PFSK-1 (cell line): ENCODE results near the gene KCNN2.

Source experiments
- FOXP2 ChIP-seq: optimal IDR thresholded peaks from 2 replicates; pipeline ENCODE3; 2011; ENCODE audit warnings: borderline replicate concordance, control low read depth, inconsistent platforms; ENCODE audit not compliant: insufficient read depth; ENCODE audit errors: extremely low read length, extremely low read depth
- POLR2AphosphoS5 ChIP-seq: IDR thresholded peaks from 2 replicates; pipeline ENCODE4 v1.6.1; 2012; ENCODE audit warnings: low read depth, mild to moderate bottlenecking, control low read depth, low read length, moderate library complexity
- REST ChIP-seq, 2 experiments: IDR thresholded peaks; 2 replicates each; pipeline versions ENCODE4 v1.6.1 to v1.8.0; 2011 to 2012; ENCODE audit warnings: low read depth in 2 of 2, low read length in 2 of 2, control low read depth in 1 of 2, inconsistent platforms in 1 of 2, mild to moderate bottlenecking in 1 of 2, moderate library complexity in 1 of 2; ENCODE audit not compliant: insufficient read depth in 1 of 2
- SIN3A ChIP-seq: IDR thresholded peaks from 2 replicates; pipeline ENCODE4 v1.6.1; 2012; ENCODE audit warnings: mild to moderate bottlenecking, low read length, moderate library complexity, borderline replicate concordance; ENCODE audit not compliant: insufficient read depth
- TAF1 ChIP-seq: IDR thresholded peaks from 2 replicates; pipeline ENCODE4 v1.6.1; 2012; ENCODE audit warnings: low read length, control low read depth, borderline replicate concordance; ENCODE audit not compliant: insufficient read depth

The KCNN2 gene

GRCh38 chr5:114477816-114478334 lies 116.0 kb downstream of the KCNN2 start:
- TF ChIP-seq POLR2AphosphoS5 (no peak), TAF1 (no peak), REST (IDR thresholded peaks at IDR 0.05; ENCODE audit: insufficient read depth in 1 of 2, low read depth in 2 of 2, low read length in 2 of 2) (no peak), FOXP2 (no peak), SIN3A (no peak)

GRCh38 chr5:114500756-114501155 lies 138.9 kb downstream of the KCNN2 start:
- TF ChIP-seq POLR2AphosphoS5 (no peak), REST (IDR thresholded peaks at IDR 0.05; ENCODE audit: insufficient read depth in 1 of 2, low read depth in 2 of 2, low read length in 2 of 2) (no peak), SIN3A (no peak)

- no peak for TF ChIP-seq TAF1
- TF ChIP-seq POLR2AphosphoS5: no peak
- TF ChIP-seq SIN3A: no peak
- TF ChIP-seq FOXP2: no peak
- no peak for TF ChIP-seq REST (IDR thresholded peaks at IDR 0.05; ENCODE audit: insufficient read depth in 1 of 2, low read depth in 2 of 2, low read length in 2 of 2)
Observed at GRCh38 chr5:114504560-114504959, 142.7 kb downstream of the KCNN2 start.

- TF ChIP-seq POLR2AphosphoS5 (no peak), FOXP2 (no peak), REST (IDR thresholded peaks at IDR 0.05; ENCODE audit: insufficient read depth in 1 of 2, low read depth in 2 of 2, low read length in 2 of 2) (no peak), SIN3A (no peak), TAF1 (no peak)
Observed at GRCh38 chr5:114524221-114524620, 162.4 kb downstream of the KCNN2 start.

- TF ChIP-seq POLR2AphosphoS5 (no peak), FOXP2 (no peak), REST (IDR thresholded peaks at IDR 0.05; ENCODE audit: insufficient read depth in 1 of 2, low read depth in 2 of 2, low read length in 2 of 2) (no peak), TAF1 (no peak), SIN3A (no peak)
Observed at GRCh38 chr5:114544561-114544960, 182.7 kb downstream of the KCNN2 start.
